ENCODE results near the gene TRIM39.

DNA sequence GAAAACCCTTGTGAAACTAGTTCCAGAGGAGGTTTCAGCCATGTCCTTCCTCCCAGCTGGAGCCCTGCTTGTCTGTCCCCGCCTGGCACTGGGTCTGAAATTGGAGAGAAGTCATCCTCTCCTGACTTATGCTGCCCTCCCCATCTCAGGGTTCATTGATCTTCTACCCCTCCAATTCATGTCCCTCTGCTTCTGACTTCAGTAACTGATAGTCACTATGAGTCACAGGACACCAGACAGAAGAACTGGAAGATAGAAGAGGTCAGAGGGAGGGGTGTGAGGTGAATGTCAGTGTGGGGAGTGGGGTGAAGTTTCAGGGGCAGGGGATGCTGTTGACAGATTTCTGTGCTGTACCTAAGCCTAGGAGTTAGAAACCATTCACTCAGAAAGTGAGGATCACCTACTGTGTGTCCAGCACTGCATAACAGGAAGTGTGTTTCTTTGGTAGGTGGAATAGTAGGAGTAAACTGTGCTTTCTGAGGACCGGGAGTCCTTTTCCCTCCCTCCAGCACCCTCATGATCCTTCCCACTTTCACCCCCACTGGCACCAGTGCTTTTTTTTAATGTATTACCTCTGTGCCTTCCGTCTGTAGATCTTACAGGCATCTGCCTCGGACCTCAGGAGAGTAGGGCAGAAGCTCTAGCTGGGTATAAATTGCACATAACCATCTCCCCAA is 17.6 kb downstream of the TRIM39 start:
- TF ChIP-seq, protein P1, sequence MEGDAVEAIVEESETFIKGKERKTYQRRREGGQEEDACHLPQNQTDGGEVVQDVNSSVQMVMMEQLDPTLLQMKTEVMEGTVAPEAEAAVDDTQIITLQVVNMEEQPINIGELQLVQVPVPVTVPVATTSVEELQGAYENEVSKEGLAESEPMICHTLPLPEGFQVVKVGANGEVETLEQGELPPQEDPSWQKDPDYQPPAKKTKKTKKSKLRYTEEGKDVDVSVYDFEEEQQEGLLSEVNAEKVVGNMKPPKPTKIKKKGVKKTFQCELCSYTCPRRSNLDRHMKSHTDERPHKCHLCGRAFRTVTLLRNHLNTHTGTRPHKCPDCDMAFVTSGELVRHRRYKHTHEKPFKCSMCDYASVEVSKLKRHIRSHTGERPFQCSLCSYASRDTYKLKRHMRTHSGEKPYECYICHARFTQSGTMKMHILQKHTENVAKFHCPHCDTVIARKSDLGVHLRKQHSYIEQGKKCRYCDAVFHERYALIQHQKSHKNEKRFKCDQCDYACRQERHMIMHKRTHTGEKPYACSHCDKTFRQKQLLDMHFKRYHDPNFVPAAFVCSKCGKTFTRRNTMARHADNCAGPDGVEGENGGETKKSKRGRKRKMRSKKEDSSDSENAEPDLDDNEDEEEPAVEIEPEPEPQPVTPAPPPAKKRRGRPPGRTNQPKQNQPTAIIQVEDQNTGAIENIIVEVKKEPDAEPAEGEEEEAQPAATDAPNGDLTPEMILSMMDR (IDR thresholded peaks at IDR 0.05; ENCODE audit: insufficient read depth, low read length): no peak
- TF ChIP-seq, protein P2, sequence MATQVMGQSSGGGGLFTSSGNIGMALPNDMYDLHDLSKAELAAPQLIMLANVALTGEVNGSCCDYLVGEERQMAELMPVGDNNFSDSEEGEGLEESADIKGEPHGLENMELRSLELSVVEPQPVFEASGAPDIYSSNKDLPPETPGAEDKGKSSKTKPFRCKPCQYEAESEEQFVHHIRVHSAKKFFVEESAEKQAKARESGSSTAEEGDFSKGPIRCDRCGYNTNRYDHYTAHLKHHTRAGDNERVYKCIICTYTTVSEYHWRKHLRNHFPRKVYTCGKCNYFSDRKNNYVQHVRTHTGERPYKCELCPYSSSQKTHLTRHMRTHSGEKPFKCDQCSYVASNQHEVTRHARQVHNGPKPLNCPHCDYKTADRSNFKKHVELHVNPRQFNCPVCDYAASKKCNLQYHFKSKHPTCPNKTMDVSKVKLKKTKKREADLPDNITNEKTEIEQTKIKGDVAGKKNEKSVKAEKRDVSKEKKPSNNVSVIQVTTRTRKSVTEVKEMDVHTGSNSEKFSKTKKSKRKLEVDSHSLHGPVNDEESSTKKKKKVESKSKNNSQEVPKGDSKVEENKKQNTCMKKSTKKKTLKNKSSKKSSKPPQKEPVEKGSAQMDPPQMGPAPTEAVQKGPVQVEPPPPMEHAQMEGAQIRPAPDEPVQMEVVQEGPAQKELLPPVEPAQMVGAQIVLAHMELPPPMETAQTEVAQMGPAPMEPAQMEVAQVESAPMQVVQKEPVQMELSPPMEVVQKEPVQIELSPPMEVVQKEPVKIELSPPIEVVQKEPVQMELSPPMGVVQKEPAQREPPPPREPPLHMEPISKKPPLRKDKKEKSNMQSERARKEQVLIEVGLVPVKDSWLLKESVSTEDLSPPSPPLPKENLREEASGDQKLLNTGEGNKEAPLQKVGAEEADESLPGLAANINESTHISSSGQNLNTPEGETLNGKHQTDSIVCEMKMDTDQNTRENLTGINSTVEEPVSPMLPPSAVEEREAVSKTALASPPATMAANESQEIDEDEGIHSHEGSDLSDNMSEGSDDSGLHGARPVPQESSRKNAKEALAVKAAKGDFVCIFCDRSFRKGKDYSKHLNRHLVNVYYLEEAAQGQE (IDR thresholded peaks at IDR 0.05; ENCODE audit: insufficient replicate concordance, low read depth): no peak
- TF ChIP-seq POLR2AphosphoS5 (IDR thresholded peaks at IDR 0.05; ENCODE audit: low read depth) (no peak), GABPA (IDR thresholded peaks at IDR 0.05; ENCODE audit: low read depth) (no peak)
